Glomerular endothelial cell (primary cell): ENCODE data around the gene NOTCH3. TPM values are rescaled to one million over a fixed set of nuclear protein-coding genes. Genes with fewer than 3 reads are reported as not detected.

Source experiments
- DNase-seq: peaks from one replicate; pipeline ENCODE4 v3.0.0-alpha.2; 2011; ENCODE audit warnings: low read depth, low spot score; ENCODE audit errors: extremely low read depth
- total RNA-seq: library from RNA; depleted of rRNA; stranded (reverse); fragments of >200 nt; gene quantifications from 2 replicates; pipeline ENCODE4 v1.2.3, GENCODE V29; 2015

The NOTCH3 gene
- total RNA-seq, 1 donor from 2014 or later = 37.5 TPM

DNA sequence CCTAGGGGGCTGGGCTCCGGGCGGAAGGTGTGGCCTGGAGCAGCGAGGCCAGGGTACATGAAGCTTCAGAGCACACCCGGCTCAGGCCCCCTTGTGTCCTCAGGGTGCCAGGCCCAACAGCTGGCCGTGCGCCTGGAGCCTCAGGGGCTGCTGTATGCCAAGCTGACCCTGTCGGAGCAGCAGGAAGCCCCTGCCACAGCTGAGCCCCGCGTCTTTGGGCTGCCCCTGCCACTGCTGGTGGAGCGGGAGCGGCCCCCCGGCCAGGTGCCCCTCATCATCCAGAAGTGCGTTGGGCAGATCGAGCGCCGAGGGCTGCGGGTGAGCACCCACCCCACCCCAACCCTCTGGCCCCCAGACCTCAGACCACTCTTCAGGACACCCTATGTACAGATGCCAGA, 90.4 kb downstream of the NOTCH3 start:
- DNase-seq = no peak

DNA sequence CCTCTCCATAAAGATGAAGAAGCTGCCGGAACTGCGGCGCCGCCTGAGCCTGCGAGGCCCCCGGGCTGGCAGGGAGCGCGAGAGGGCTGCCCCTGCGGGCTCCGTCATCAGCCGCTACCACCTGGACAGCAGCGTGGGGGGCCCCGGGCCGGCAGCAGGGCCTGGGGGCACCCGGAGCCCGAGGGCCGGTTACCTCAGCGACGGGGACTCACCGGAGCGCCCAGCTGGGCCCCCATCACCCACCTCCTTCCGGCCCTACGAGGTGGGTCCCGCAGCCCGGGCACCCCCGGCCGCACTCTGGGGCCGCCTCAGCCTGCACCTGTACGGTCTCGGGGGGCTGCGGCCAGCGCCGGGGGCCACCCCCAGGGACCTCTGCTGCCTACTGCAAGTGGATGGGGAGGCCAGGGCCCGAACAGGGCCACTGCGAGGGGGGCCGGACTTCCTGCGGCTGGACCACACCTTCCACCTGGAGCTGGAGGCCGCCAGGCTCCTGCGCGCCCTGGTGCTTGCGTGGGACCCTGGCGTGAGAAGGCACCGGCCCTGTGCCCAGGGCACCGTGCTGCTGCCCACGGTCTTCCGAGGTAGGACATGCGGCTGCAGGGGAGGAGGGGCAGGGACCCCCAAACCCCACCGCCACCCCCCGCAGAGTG, 90.9 kb downstream of the NOTCH3 start:
- DNase-seq = no peak

Other genes starting within 250 kb of the NOTCH3 start
- gene SLC1A6, start 221.1 kb downstream of the NOTCH3 start, total RNA-seq = not detected in 2 replicates
- gene CASP14, start 151.5 kb downstream of the NOTCH3 start, total RNA-seq = not detected in 2 replicates
- gene OR1I1, start 118.8 kb downstream of the NOTCH3 start, total RNA-seq = not detected in 2 replicates
- gene SYDE1, start 93.6 kb downstream of the NOTCH3 start, total RNA-seq = 39.4 and 54.2 TPM in 2 replicates
- gene EPHX3, start 31.5 kb upstream of the NOTCH3 start, total RNA-seq = not detected in 2 replicates
- gene BRD4, start 131.5 kb upstream of the NOTCH3 start, total RNA-seq = 38.3 and 58.0 TPM in 2 replicates
- 24.3 and 30.2 TPM in 2 replicates for gene AKAP8, start 178.8 kb upstream of the NOTCH3 start, total RNA-seq
- 67.7 and 106 TPM in 2 replicates for gene AKAP8L, start 218.0 kb upstream of the NOTCH3 start, total RNA-seq
- gene WIZ, start 249.0 kb upstream of the NOTCH3 start, total RNA-seq = 59.6 and 84.4 TPM in 2 replicates